Endothelial cell (in vitro differentiated cells): Measurements from ENCODE around the gene SCNM1. TPM values are rescaled to one million over a fixed set of nuclear protein-coding genes. Genes with fewer than 3 reads are reported as not detected.

ENCODE experiments used
- DNase-seq: peaks from one replicate; pipeline ENCODE4 v3.0.0; 2021; ENCODE audit warnings: low spot score
- H3K27ac Mint-ChIP-seq: one replicate; pipeline ENCODE4 v1.8.0; 2021; ENCODE audit warnings: mixed read lengths, inconsistent platforms; ENCODE audit not compliant: unreplicated experiment
- H3K27me3 Mint-ChIP-seq: one replicate; pipeline ENCODE4 v1.8.0; 2021; ENCODE audit warnings: mild to moderate bottlenecking, moderate library complexity, mixed read lengths, inconsistent platforms; ENCODE audit not compliant: unreplicated experiment
- H3K36me3 Mint-ChIP-seq: one replicate; pipeline ENCODE4 v1.8.0; 2021; ENCODE audit warnings: mild to moderate bottlenecking, low read depth, mixed read lengths, inconsistent platforms; ENCODE audit not compliant: unreplicated experiment
- H3K4me1 Mint-ChIP-seq: one replicate; pipeline ENCODE4 v1.8.0; 2021; ENCODE audit warnings: mild to moderate bottlenecking, mixed read lengths, inconsistent platforms; ENCODE audit not compliant: unreplicated experiment
- H3K4me3 Mint-ChIP-seq: one replicate; pipeline ENCODE4 v1.8.0; 2021; ENCODE audit warnings: mild to moderate bottlenecking, mixed read lengths, inconsistent platforms; ENCODE audit not compliant: unreplicated experiment
- H3K9me3 Mint-ChIP-seq: one replicate; pipeline ENCODE4 v1.8.0; 2021; ENCODE audit warnings: mixed read lengths, inconsistent platforms; ENCODE audit not compliant: unreplicated experiment
- long read RNA-seq: library from polyadenylated mRNA; unstranded; transcript quantifications from one replicate; pipeline ENCODE4 v2.0.0, GENCODE V29; 2020; ENCODE audit not compliant: unreplicated experiment
- total RNA-seq: library from RNA; stranded (reverse); fragmentation: NEBNext Ultra II Directional; extraction: Animal tissue kit (Norgen Biotek cat#: 25700); gene quantifications from one replicate; pipeline ENCODE4 v1.2.1, GENCODE V29; 2021; ENCODE audit not compliant: unreplicated experiment
- TF ChIP-seq, protein P1 (sequence below): fragments of 200-600 bp; sonication (generic); IDR thresholded peaks from one replicate; pipeline ENCODE4 v1.5.0; 2021; ENCODE audit warnings: antibody characterized with exemption; ENCODE audit not compliant: unreplicated experiment

SCNM1 gene, protein sequence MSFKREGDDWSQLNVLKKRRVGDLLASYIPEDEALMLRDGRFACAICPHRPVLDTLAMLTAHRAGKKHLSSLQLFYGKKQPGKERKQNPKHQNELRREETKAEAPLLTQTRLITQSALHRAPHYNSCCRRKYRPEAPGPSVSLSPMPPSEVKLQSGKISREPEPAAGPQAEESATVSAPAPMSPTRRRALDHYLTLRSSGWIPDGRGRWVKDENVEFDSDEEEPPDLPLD
- total RNA-seq, result 48.3 TPM
- long read RNA-seq, transcript SCNM1-201 (7 exons, 869 nt), result major isoform, 6 of 36 reads
- long read RNA-seq, transcript SCNM1-202 (7 exons, 2,016 nt), result minor isoform, 5 of 36 reads
- long read RNA-seq, partial matches to known transcripts, result 1 of 36 reads
- long read RNA-seq, other reads (novel, unspliced or antisense), result 17 of 36 reads

DNA sequence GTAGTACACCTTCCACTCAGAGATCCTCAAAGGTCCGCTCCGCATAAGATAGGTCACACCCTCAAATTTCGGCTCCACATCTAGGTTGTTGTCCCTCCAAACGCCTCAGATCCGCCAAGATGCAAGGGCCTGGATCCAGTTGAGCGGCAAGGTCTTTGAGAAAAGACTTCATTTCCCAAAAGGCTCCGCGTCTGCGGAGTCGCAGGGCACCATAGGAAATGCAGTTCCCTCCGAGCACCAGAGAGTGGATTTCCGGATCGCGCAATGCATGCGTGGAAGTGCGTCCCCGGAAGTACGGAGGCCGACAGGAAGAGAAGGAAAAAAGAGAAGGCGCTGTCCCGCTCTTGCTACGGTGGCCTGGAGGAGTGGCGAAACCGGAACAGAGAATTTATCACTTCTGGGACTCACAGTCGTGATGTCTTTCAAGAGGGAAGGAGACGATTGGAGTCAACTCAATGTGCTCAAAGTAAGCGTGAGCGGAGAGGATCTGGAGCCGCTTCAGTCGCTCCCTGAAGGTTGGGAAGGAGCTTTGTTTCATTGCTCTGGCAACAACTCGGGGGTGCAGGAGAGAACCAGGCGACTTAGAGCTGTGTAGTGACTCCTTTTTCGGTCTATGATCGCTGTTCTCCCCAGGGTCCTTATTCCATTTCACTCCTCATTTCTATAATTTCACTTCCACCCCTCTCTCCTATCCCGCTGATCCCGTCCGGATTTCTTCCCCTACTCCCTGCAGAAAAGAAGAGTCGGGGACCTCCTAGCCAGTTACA is at the start of gene SCNM1, which contains the start of gene LYSMD1:
SCNM1 (plus strand) TSS at position 407 of the 767 bp plus-strand sequence; CDS start at position 416, 9 bp downstream.
LYSMD1 (minus strand) TSS at position 165 of the 767 bp plus-strand sequence. CDS start 644 bp downstream, outside the sequence.
- peaks cover 24% of the 10 kb centered on the region for H3K36me3 Mint-ChIP-seq
- DNase-seq, result peak; percentile 88
- TF ChIP-seq, protein P1, sequence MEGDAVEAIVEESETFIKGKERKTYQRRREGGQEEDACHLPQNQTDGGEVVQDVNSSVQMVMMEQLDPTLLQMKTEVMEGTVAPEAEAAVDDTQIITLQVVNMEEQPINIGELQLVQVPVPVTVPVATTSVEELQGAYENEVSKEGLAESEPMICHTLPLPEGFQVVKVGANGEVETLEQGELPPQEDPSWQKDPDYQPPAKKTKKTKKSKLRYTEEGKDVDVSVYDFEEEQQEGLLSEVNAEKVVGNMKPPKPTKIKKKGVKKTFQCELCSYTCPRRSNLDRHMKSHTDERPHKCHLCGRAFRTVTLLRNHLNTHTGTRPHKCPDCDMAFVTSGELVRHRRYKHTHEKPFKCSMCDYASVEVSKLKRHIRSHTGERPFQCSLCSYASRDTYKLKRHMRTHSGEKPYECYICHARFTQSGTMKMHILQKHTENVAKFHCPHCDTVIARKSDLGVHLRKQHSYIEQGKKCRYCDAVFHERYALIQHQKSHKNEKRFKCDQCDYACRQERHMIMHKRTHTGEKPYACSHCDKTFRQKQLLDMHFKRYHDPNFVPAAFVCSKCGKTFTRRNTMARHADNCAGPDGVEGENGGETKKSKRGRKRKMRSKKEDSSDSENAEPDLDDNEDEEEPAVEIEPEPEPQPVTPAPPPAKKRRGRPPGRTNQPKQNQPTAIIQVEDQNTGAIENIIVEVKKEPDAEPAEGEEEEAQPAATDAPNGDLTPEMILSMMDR, result no peak
- H3K9me3 Mint-ChIP-seq, result no peaks in the 10 kb centered on the region
- peaks cover 26% of the 10 kb centered on the region for H3K4me1 Mint-ChIP-seq
- peaks cover 4% of the 10 kb centered on the region for H3K27me3 Mint-ChIP-seq
- peak within 1 kb of the TSS; percentile 97 for H3K27ac Mint-ChIP-seq
- peak within 1 kb of the TSS; percentile 99 for H3K4me3 Mint-ChIP-seq

- TF ChIP-seq, protein P1, result no peak
- no peaks in the 10 kb centered on the region for H3K27me3 Mint-ChIP-seq
- H3K9me3 Mint-ChIP-seq, result no peaks in the 10 kb centered on the region
- peak overlapping the region; percentile 95 for H3K27ac Mint-ChIP-seq
- no peaks in the 10 kb centered on the region for H3K36me3 Mint-ChIP-seq
- H3K4me3 Mint-ChIP-seq, result peak overlapping the region; percentile 54
- H3K4me1 Mint-ChIP-seq, result peaks cover 15% of the 10 kb centered on the region
- no peak for DNase-seq
Observed at GRCh38 chr1:151124763-151125403, 41.1 kb upstream of the SCNM1 start.

DNA sequence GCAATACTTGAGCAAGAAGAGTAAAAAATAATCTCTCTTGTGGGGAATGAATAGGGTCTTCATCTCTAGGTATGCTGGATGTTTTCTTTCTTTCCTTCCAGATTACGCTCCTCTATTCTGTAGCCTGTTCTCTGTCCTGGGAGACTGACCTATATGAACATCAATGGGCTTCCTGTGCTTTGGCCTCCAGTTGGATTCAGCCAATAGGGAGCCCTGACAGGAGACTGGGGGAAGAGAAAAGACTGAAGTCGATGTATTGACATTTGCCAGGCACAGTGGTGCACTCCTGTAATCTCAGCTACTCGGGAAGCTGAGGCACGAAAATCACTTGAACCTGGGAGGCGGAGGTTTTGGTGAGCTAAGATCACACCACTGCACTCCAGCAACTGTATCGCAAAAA is 37.1 kb upstream of the SCNM1 start:
- Mint-ChIP-seq H3K27ac (no peak overlapping the region), H3K36me3 (no peaks in the 10 kb centered on the region), H3K27me3 (peaks cover 10% of the 10 kb centered on the region), H3K4me1 (peaks cover 26% of the 10 kb centered on the region), H3K9me3 (no peaks in the 10 kb centered on the region), H3K4me3 (no peak overlapping the region)
- TF ChIP-seq, protein P1, result no peak
- no peak for DNase-seq

DNA sequence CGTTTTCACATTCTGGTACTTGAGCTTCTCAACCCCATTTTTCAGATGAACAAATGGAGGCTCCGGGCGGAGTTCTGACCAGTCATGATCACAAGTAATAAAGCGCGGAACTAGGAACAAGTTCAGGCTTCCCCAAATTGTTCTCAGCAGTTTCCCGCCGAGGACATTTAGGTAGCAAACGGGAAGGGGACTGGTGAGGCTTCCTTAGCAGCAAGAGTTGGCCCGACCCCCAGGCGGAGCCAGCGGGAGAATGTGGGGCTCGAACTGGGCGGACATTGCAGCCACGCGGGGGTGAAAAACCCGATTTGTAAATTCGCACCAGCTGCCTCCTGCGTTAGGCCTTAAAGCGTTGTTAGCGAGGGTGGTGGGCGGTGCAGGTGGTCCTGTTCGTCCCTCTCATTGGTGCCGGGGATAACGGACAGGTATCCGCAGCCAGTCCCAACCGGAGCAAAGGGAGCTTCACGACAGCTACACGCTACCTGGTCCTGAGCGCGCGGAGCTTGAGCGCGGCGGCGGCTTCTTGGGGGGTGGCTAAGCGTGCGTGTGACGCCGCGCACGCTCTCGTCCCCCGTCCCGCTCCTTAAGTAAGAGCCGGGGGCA is 34.9 kb upstream of the SCNM1 start:
- Mint-ChIP-seq H3K27me3 (peaks cover 18% of the 10 kb centered on the region), H3K4me3 (peak overlapping the region; percentile 56), H3K4me1 (peaks cover 21% of the 10 kb centered on the region), H3K36me3 (peaks cover 20% of the 10 kb centered on the region), H3K9me3 (no peaks in the 10 kb centered on the region), H3K27ac (peak overlapping the region; percentile 85)
- DNase-seq, result peak; percentile 74
- TF ChIP-seq, protein P1, result no peak
